Mucosa of stomach (tissue), 1 donor: Measurements from ENCODE around the gene OR2B6.
"Not testable (repeated sequence)": the region's sequence is repeated elsewhere in the genome, so short reads cannot be mapped to it uniquely, and the experiment has no call there.

Experiments
- H3K27me3 ChIP-seq: one replicate; pipeline ENCODE4 v1.7.0; 2013; ENCODE audit warnings: mild to moderate bottlenecking, low read length; ENCODE audit not compliant: control insufficient read depth, insufficient read depth
- H3K36me3 ChIP-seq: one replicate; pipeline ENCODE4 v1.7.0; 2013; ENCODE audit warnings: low read length; ENCODE audit not compliant: control insufficient read depth, insufficient read depth
- H3K4me1 ChIP-seq: one replicate; pipeline ENCODE4 v1.7.0; 2013; ENCODE audit warnings: mild to moderate bottlenecking, low read length; ENCODE audit not compliant: control insufficient read depth, insufficient read depth
- H3K4me3 ChIP-seq: one replicate; pipeline ENCODE4 v1.7.0; 2013; ENCODE audit warnings: low read length
- H3K9ac ChIP-seq: one replicate; pipeline ENCODE4 v1.7.0; 2013; ENCODE audit warnings: mild to moderate bottlenecking, low read length, moderate library complexity
- H3K9me3 ChIP-seq: one replicate; pipeline ENCODE4 v1.7.0; 2013; ENCODE audit warnings: mild to moderate bottlenecking, low read length, moderate library complexity; ENCODE audit not compliant: control insufficient read depth
- donor health status: Pancreatic carcinoma.

The OR2B6 gene

GRCh38 chr6:27956941-27957340 lies at the start of gene OR2B6:
Gene OR2B6, plus strand, starts transcription at chr6:27957241. Its CDS starts 0 bp downstream, at chr6:27957241.
- H3K9ac ChIP-seq: no peak within 1 kb of the TSS
- H3K36me3 ChIP-seq: no peaks in the 10 kb centered on the region
- no peaks in the 10 kb centered on the region for H3K4me1 ChIP-seq
- H3K4me3 ChIP-seq: no peak within 1 kb of the TSS
- H3K9me3 ChIP-seq: no peaks in the 10 kb centered on the region
- no peaks in the 10 kb centered on the region for H3K27me3 ChIP-seq

- peaks cover 3% of the 10 kb centered on the region for H3K27me3 ChIP-seq
- H3K9me3 ChIP-seq: no peaks in the 10 kb centered on the region
- H3K4me3 ChIP-seq: no peak overlapping the region
- H3K9ac ChIP-seq: no peak overlapping the region
- no peaks in the 10 kb centered on the region for H3K36me3 ChIP-seq
- H3K4me1 ChIP-seq: no peaks in the 10 kb centered on the region
Measured at GRCh38 chr6:27908017-27908416, 49.0 kb upstream of the OR2B6 start.

- Histone ChIP-seq H3K36me3 (no peaks in the 10 kb centered on the region), H3K4me1 (no peaks in the 10 kb centered on the region), H3K9ac (no peak within 1 kb of the TSS), H3K9me3 (no peaks in the 10 kb centered on the region), H3K4me3 (no peak within 1 kb of the TSS), H3K27me3 (no peaks in the 10 kb centered on the region)
Measured at GRCh38 chr6:27911956-27912446, 45.0 kb upstream of the OR2B6 start, which contains the start of gene OR2B2. Gene OR2B2, minus strand, starts transcription at chr6:27912396. Its CDS starts 77 bp downstream, at chr6:27912319.

- H3K9me3 ChIP-seq: no peaks in the 10 kb centered on the region
- no peaks in the 10 kb centered on the region for H3K27me3 ChIP-seq
- no peak overlapping the region for H3K4me3 ChIP-seq
- H3K36me3 ChIP-seq: no peaks in the 10 kb centered on the region
- H3K9ac ChIP-seq: no peak overlapping the region
- H3K4me1 ChIP-seq: no peaks in the 10 kb centered on the region
Measured at GRCh38 chr6:27922949-27923348, 34.1 kb upstream of the OR2B6 start.

GRCh38 chr6:27924179-27924578 lies 32.9 kb upstream of the OR2B6 start:
- Histone ChIP-seq H3K4me1 (no peaks in the 10 kb centered on the region), H3K36me3 (no peaks in the 10 kb centered on the region), H3K27me3 (no peaks in the 10 kb centered on the region), H3K4me3 (no peak overlapping the region), H3K9me3 (no peaks in the 10 kb centered on the region), H3K9ac (no peak overlapping the region)

- H3K4me3 ChIP-seq, H3K9ac ChIP-seq, H3K4me1 ChIP-seq, H3K27me3 ChIP-seq, H3K36me3 ChIP-seq, H3K9me3 ChIP-seq: not testable (repeated sequence)
Measured at GRCh38 chr6:27928041-27928440, 29.0 kb upstream of the OR2B6 start.

GRCh38 chr6:27929930-27930329 lies 27.1 kb upstream of the OR2B6 start:
- H3K4me1 ChIP-seq, H3K27me3 ChIP-seq, H3K9ac ChIP-seq, H3K4me3 ChIP-seq, H3K9me3 ChIP-seq, H3K36me3 ChIP-seq: not testable (repeated sequence)

- no peaks in the 10 kb centered on the region for H3K4me1 ChIP-seq
- H3K4me3 ChIP-seq: no peak overlapping the region
- no peaks in the 10 kb centered on the region for H3K9me3 ChIP-seq
- H3K36me3 ChIP-seq: no peaks in the 10 kb centered on the region
- H3K27me3 ChIP-seq: no peaks in the 10 kb centered on the region
- no peak overlapping the region for H3K9ac ChIP-seq
Measured at GRCh38 chr6:27931209-27931608, 25.8 kb upstream of the OR2B6 start.

GRCh38 chr6:27940766-27941165 lies 16.3 kb upstream of the OR2B6 start:
- no peaks in the 10 kb centered on the region for H3K4me1 ChIP-seq
- no peak overlapping the region for H3K9ac ChIP-seq
- no peaks in the 10 kb centered on the region for H3K27me3 ChIP-seq
- no peaks in the 10 kb centered on the region for H3K9me3 ChIP-seq
- H3K36me3 ChIP-seq: no peaks in the 10 kb centered on the region
- no peak overlapping the region for H3K4me3 ChIP-seq

GRCh38 chr6:27943072-27943471 lies 14.0 kb upstream of the OR2B6 start:
- not testable (repeated sequence) for H3K4me1 ChIP-seq, H3K9ac ChIP-seq, H3K36me3 ChIP-seq, H3K4me3 ChIP-seq, H3K9me3 ChIP-seq, H3K27me3 ChIP-seq

GRCh38 chr6:27948237-27948636 lies 8.8 kb upstream of the OR2B6 start:
- Histone ChIP-seq H3K27me3 (no peaks in the 10 kb centered on the region), H3K4me3 (no peak overlapping the region), H3K9ac (no peak overlapping the region), H3K9me3 (no peaks in the 10 kb centered on the region), H3K36me3 (no peaks in the 10 kb centered on the region), H3K4me1 (no peaks in the 10 kb centered on the region)

GRCh38 chr6:27951040-27951439 lies 6.0 kb upstream of the OR2B6 start:
- Histone ChIP-seq H3K4me1 (no peaks in the 10 kb centered on the region), H3K9me3 (no peaks in the 10 kb centered on the region), H3K9ac (no peak overlapping the region), H3K4me3 (no peak overlapping the region), H3K27me3 (no peaks in the 10 kb centered on the region), H3K36me3 (no peaks in the 10 kb centered on the region)

GRCh38 chr6:27957516-27957915 lies 475 bp downstream of the OR2B6 start:
- H3K4me1 ChIP-seq: no peaks in the 10 kb centered on the region
- no peaks in the 10 kb centered on the region for H3K36me3 ChIP-seq
- no peak overlapping the region for H3K9ac ChIP-seq
- H3K27me3 ChIP-seq: no peaks in the 10 kb centered on the region
- no peaks in the 10 kb centered on the region for H3K9me3 ChIP-seq
- H3K4me3 ChIP-seq: no peak overlapping the region
